Body of pancreas (tissue), 4 donors: ENCODE data around the gene MARCHF3.

Experiments
- CTCF ChIP-seq, 7 experiments: fragments of 450-650 bp in 4 of 7; fragments of 200-600 bp in 3 of 7; sonication (generic) in 3 of 7; IDR thresholded peaks; one replicate each; pipeline ENCODE4 v1.5.1; 2016 to 2019; ENCODE audit warnings: antibody characterized with exemption in 7 of 7
- POLR2A ChIP-seq, 3 donors: fragments of 450-650 bp; IDR thresholded peaks; one replicate each; pipeline ENCODE4 v1.6.1; 2016; ENCODE audit warnings: antibody characterized with exemption in 3 of 3, mild to moderate bottlenecking in 2 of 3

- TF ChIP-seq CTCF (IDR thresholded peaks at IDR 0.05), result no peak
- TF ChIP-seq POLR2A (IDR thresholded peaks at IDR 0.05), result no peak
Observed at GRCh38 chr5:126998201-126998631, 32.1 kb downstream of the MARCHF3 start.
